Lung microvascular endothelial cell (primary cell): ENCODE measurements around the gene POMT1. TPM values are rescaled to one million over a fixed set of nuclear protein-coding genes. Genes with fewer than 3 reads are reported as not detected.
"Not testable (repeated sequence)": the region's sequence is repeated elsewhere in the genome, so short reads cannot be mapped to it uniquely, and the experiment has no call there.

ENCODE experiments used
- DNase-seq, 2 donors: peaks; one replicate each; pipeline versions ENCODE4 v3.0.0 to v3.0.0-alpha.2; 2010; ENCODE audit warnings: low read depth in 2 of 2
- total RNA-seq: library from RNA; depleted of rRNA; stranded (reverse); fragments of >200 nt; gene quantifications from 2 replicates; pipeline ENCODE4 v1.2.1, GENCODE V29; 2014

Gene POMT1
- total RNA-seq, 1 donor from 2014 or later: 27.2 TPM

DNA sequence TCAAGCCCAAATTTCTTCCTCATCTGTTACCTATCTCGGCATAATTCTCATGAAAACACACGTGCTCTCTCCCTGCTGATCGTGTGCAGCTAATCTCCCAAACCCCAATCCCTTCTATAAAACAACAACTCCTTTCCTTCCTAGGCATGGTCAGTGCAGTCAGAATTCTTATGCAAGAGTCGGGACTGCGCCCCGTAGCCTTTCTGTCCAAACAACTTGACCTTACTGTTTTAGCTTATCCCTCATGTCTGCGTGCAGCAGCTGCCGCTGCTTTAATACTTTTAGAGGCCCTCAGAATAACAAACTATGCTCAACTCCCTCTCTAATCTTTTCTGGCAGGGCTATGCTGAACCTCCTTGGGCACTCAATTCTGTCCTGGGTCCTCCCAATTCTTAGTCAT lies 47.7 kb downstream of the POMT1 start:
- DNase-seq: not testable (repeated sequence)

DNA sequence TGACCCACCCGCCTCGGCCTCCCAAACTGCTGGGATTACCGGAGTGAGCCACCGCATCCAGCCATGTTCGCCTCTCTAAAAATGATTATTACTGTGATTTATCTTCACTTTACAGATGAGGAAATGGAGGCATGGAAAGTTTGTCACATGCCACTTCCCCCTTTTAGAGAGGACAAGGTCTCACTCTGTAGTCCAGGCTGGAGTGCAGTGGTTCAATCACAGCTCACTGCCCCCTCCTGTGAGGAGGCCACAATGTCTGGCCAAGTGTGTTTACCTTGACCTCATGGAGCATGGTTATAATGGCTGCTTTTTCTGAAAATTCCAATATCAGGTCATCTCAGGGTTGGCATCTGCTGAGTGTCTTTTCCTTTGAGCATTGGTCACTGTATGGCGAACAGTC lies 49.3 kb downstream of the POMT1 start:
- DNase-seq: peak in 1 of 2 donors; percentile 52

DNA sequence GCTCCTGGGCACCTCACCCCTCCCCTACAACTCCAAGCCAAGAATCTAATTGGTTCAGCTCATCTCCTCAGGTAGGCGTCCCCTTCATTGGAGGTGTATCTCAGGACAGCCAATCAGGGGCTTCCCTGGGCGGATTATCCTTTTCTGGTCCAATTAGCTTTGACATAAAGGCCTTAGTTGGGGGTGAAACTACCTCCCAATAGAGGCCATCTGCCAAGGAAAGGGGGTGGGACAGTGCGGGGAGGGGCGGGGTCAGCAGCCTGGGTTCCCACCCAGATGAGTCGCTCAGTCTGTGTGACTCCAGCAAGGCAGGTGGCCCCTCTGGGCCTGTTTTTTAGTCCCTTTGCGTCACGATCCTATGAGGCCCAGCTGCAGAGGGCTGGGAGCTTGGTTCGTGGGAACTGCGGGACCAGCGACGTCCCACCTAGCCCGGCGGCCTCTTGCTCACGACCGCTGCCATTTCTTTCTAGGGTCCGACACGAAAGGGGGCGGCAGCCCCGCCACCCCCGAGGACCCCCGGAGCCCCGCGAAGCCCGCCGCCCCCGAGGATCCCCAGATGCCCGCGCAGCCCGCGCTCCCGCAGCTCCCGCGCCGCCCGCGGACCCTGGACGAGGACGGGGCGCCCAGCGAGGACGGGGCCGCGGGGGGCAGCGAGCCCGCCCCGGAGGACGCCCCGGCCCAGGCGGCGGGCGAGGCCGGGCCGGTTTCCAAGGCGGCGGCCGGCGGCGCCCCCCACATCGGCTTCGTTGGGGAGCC lies 51.5 kb downstream of the POMT1 start:
- DNase-seq: no peak

DNA sequence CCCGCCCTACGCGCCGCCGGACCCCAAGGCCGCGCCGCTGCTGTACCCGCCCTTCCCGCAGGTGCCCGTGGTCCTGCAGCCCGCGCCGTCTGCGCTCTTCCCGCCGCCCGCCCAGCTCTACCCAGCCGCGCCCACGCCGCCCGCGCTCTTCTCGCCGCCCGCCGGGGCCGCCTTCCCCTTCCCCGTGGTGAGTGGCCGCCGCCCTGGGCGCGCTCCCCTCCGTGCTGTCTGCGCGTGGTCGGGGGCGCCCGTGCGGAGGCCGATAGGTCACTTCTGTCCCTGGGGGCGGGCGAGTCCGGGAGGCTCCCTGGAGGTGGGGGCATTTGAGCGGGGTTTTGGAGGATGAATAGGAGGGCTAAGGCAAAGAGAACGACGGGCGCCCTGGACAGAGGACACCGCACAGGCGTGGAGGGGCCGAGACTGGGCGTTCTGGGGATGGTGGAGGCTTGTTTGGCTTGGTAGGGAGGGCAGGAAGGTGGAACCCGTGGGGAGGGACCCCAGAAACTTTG lies 52.2 kb downstream of the POMT1 start:
- DNase-seq: no peak

DNA sequence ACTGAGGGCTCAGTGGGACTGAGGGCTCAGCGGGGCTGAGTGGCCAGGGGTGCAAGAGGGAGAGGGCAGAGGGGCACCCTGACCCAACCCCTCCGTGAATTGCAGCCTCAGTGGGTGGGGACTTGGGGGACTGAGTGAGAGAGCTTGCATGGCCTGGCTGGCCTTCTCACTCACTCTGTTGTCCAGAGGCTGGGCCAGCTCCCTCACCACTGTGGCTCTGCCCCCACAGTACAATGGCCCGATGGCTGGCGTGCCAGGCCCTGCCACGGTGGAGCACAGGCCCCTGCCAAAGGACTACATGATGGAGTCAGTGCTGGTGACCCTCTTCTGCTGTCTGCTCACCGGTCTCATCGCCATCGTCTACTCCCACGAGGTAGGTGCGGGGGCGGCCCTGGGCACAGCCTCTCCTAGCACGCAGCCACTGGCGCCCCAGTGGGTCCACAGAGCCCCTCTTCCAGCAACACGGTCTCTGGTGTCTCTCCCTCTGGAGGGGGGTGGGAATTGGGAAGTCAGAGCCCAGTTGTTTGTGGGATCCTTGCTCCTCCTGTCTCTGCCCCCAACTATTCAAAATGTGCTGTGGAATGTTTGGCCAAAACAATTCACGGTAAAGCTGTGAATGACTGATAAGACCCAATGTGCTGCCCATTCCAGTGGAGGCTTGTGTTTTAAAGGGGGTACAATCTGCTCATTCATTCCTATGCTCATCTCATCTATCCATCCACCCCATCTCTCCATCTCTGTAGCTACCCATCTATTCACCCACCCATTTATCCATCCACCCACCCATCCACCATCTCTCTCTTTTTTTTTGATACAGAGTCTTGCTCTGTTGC lies 53.3 kb downstream of the POMT1 start:
- DNase-seq: no peak

DNA sequence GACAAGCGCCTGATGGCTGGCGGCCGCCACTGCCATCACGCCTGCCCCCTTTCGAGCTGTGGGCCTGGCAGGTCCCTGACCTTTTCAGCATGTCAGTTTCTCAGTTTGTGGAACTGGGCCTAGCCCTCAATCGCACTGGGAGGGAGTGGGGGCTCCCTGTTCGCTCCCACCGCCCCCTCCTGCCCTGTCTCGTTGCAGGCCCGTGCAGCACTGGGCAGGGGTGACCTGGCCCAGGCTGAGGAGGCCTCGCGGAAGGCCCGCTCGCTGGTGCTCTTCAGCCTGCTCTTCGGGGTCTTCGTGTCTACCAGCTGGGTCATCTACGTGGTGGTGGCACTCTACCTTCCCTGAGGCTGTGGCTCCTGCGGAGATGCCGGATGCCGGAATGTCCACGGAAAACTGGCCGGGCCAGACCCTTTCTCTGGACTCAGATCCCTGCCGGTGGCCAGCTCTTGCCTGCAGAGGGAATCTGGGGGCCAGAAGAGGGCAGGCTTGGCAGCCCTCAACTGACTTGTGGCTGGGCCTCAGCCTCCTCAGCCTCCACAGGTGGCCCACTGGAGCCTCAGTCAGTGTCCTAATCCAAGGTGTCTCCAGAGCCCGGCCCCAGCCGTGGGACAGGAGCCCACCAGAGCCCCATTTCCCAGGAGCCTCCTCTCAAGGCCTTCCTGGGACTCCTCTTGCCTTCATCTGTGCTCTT lies 55.3 kb downstream of the POMT1 start:
- no peak for DNase-seq

DNA sequence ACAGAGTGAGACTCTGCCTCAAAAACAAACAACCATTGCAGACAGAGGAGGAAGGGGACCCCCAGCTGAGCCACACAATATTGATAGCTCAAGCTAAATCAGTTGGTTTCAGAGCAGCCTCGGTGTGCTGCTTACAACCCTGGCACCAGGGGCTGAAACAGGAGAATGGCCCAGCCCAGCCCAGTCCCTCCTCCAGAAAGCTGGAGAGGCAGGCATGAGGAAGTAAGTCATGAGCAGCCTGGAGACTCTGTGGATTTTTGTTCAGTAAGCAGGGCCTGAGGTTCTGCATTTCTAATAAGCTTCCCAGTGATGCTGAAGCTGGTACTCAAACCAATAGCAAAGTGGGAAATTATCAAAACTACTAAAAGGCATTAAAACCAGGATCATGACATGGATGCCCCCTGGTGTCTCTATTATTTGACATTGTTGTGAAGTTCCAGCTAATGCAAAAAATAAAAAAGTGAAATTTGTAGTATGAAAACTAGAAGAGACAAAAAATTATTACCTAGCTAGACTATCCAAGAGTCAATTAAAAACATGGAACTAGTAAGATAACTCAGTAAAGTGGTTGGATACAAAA lies 56.8 kb downstream of the POMT1 start:
- no peak for DNase-seq

DNA sequence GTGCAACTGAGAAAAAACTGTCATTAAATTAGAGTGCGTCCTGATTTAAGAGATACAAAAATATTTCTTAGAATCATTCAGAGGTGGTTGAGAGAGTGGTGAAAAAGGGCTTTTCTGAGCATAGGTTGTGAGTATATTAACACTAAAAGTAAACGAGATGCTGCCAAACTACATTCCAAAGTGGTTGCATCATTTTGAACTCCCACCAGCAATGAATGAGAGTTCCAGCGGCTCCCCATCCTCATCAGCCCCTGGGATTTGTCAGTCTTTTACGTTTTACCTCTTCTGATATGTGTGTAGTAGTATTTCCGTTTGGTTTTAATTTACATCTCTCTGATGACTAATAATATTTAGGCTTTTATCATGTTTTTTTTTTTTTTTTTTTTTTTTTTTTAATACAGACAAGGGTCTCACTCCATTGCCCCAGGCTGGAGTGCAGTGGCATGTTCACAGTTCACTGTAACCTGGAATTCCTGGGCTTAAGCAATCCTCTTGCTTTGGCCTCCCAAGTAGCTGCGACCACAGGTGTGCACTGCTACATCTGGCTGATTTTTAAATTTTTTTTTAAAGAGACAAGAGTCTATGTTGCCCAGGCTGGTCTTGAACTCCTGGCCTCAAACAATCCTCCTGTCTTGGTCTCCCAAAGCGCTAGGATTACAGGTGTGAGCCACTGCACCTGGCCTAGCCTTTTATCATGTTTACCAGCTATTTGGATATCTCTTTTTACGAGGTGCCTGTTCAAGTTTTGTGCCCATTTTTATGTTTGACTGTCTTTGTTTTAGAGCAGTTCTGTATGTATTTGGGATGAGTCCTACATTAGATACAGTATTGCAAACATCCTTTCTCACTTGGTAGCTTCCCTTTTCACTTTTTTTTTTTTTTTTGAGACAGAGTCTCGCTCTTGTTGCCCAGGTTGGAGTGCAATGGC lies 59.6 kb downstream of the POMT1 start:
- no peak for DNase-seq

DNA sequence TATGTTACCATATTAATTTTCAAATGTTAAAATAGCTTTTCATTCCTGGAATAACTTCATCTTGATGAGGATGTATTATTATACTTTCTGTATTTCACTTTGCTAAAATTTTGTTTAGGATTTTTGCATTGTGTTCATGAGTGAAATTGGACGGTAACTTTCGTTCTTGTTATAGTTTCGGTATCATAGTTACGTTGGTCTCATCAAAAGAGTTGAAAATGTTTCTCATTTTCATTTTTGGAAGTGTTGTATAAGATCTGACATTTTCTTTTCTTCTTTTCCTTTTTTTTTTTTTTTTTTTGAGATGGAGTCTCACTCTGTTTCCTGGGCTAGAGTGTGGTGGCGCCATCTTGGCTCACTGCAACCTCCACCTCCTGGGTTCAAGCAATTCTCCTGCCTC lies 62.7 kb downstream of the POMT1 start:
- no peak for DNase-seq

DNA sequence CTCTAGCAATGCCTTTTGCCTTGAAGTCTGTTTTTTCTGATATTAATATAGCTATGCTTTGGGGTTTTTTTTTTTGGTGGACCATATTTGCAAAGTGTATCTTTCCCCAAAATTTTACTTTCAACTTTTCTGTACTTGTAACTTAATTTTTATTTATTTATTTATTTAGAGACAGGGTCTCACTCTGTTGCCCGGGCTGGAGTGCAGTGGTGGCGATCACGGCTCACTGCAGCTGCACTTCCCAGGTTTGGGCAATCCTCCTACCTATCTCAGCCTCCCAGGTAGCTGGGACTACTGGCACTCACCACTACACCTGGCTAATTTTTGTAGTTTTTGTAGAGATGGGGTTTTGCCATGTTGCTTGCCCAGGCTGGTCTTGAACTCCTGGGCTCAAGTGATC lies 63.4 kb downstream of the POMT1 start:
- DNase-seq: no peak

DNA sequence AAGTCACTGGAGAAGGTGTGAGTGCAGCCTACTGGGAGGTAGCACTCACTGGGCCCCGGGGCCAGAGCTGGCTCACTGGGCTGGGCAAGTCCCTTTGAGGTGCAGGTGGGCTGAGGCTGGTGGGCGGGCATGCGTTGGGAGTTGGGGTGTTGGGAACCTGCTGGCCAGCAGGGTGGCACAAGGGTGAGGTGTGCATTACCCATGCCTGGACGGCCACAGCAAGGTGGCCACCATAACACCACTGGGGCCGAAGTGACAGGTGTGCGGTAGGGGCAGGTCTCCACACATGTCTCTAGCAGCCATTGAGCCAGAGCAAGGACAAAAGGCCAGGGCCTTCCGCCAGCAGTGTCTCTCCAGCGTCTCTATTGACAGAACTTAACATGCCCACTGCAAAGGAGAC lies 65.2 kb downstream of the POMT1 start:
- no peak for DNase-seq

Other genes with a start within 250 kb of the POMT1 start
- 3.3 and 3.8 TPM in 2 replicates for gene FAM78A, start 226.4 kb upstream of the POMT1 start, total RNA-seq
- 1.5 and 2.0 TPM in 2 replicates for gene PLPP7, start 213.2 kb upstream of the POMT1 start, total RNA-seq
- gene PRRC2B, start 108.8 kb upstream of the POMT1 start, total RNA-seq: 34.9 and 46.0 TPM in 2 replicates
- gene UCK1, start 28.3 kb downstream of the POMT1 start, total RNA-seq: 12.4 and 14.9 TPM in 2 replicates
- not detected in 2 replicates for gene PRRT1B, start 42.6 kb downstream of the POMT1 start, total RNA-seq
- 32.1 and 35.3 TPM in 2 replicates for gene RAPGEF1, start 237.2 kb downstream of the POMT1 start, total RNA-seq